Measurements from ENCODE around the gene PCYOX1L.

DNA sequence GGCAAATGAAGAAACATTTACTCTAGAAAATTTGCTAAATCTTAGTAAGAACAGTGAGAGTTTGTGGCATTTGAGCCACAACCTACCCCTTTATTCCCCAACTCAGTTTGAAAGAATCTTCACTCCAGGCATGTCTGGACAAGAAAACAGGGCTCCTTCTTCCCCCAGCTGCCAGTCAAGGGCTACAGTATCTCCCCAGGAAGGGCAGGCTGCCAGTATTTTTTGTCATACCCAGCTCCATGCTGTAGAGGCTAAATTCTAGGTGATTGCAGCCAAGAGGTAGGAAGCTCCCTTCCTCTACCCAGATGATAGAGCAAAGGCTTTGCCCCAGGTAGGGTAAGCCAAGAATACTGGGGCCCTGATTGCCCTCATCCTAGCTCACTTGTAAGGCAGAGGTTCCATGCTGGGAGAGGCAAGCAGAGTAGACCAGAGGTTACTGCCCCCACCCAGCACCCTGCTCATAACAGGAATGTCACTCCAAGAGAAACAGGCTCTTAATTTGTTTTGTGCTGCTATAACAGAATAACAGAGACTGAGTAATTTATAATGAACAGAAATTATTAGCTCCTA, 32.6 kb upstream of the PCYOX1L start:
- TF ChIP-seq, protein P1, sequence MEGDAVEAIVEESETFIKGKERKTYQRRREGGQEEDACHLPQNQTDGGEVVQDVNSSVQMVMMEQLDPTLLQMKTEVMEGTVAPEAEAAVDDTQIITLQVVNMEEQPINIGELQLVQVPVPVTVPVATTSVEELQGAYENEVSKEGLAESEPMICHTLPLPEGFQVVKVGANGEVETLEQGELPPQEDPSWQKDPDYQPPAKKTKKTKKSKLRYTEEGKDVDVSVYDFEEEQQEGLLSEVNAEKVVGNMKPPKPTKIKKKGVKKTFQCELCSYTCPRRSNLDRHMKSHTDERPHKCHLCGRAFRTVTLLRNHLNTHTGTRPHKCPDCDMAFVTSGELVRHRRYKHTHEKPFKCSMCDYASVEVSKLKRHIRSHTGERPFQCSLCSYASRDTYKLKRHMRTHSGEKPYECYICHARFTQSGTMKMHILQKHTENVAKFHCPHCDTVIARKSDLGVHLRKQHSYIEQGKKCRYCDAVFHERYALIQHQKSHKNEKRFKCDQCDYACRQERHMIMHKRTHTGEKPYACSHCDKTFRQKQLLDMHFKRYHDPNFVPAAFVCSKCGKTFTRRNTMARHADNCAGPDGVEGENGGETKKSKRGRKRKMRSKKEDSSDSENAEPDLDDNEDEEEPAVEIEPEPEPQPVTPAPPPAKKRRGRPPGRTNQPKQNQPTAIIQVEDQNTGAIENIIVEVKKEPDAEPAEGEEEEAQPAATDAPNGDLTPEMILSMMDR (IDR thresholded peaks at IDR 0.05 in 2 of 3, conservative IDR thresholded peaks at IDR 0.05 in 1 of 3; ENCODE audit: borderline replicate concordance in 1 of 3, insufficient read depth in 1 of 3, low read depth in 2 of 3, low read length in 2 of 3) = no peak
- TF ChIP-seq POLR2AphosphoS5 (IDR thresholded peaks at IDR 0.05; ENCODE audit: low read depth, low read length) (no peak), ZNF274 (IDR thresholded peaks at IDR 0.05; ENCODE audit: low read depth, low read length) (no peak), SIN3A (IDR thresholded peaks at IDR 0.05; ENCODE audit: low read depth) (no peak), SP1 (IDR thresholded peaks at IDR 0.05; ENCODE audit: low read depth) (no peak), YY1 (IDR thresholded peaks at IDR 0.05; ENCODE audit: extremely low read depth, insufficient replicate concordance, low read depth, low read length) (no peak)
